GM19452 (cell line): ENCODE data around the gene NIPBL.
"Not testable (repeated sequence)": the region's sequence is repeated elsewhere in the genome, so short reads cannot be mapped to it uniquely, and the experiment has no call there.

ENCODE experiments used
- ATAC-seq: cut with Tn5 transposase; IDR thresholded peaks from one replicate; pipeline ENCODE4 v1.9.1; 2021; ENCODE audit not compliant: unreplicated experiment

The NIPBL gene

GRCh38 chr5:36900283-36900682 is 23.7 kb downstream of the NIPBL start:
- ATAC-seq, result no peak

DNA sequence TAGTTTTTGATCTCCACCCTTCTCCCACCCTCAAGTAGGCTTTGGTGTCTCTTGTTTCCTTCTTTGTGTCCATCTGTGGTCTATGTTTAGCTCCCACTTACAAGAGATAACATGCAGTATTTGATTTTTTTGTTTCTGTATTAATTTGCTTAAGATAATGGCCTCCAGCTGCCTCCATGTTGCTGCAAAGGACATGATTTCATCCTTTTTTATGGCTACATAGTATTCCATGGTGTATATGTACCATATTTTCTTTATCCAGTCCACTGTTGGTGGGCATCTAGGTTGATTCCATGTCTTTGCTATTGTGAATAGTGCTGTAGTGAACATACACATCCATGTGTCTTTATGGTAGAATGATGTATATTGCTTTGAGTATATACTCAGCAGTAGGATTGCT is 24.5 kb downstream of the NIPBL start:
- ATAC-seq, result not testable (repeated sequence)

- ATAC-seq, result no peak
Measured at GRCh38 chr5:36901856-36902255, 25.3 kb downstream of the NIPBL start.

DNA sequence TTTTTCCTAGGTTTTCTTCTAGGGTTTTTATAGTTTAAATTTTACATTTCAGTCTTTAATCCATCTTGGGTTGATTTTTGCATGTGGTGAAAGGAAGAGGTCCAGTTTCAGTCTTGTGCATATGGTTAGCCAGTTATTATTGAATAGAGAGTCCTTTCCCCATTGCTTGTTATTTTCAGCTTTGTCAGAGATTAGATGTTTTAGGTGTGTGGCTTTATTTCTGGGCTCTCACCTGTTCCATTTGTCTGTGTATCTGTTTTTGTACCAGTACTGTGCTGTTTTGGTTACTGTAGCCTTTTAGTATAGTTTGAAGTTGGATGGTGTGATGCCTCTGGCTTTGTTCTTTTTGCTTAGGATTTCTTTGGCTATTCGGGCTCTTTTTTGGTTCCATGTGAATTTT is 25.8 kb downstream of the NIPBL start:
- ATAC-seq, result no peak

GRCh38 chr5:36904677-36905076 is 28.1 kb downstream of the NIPBL start:
- no peak for ATAC-seq

DNA sequence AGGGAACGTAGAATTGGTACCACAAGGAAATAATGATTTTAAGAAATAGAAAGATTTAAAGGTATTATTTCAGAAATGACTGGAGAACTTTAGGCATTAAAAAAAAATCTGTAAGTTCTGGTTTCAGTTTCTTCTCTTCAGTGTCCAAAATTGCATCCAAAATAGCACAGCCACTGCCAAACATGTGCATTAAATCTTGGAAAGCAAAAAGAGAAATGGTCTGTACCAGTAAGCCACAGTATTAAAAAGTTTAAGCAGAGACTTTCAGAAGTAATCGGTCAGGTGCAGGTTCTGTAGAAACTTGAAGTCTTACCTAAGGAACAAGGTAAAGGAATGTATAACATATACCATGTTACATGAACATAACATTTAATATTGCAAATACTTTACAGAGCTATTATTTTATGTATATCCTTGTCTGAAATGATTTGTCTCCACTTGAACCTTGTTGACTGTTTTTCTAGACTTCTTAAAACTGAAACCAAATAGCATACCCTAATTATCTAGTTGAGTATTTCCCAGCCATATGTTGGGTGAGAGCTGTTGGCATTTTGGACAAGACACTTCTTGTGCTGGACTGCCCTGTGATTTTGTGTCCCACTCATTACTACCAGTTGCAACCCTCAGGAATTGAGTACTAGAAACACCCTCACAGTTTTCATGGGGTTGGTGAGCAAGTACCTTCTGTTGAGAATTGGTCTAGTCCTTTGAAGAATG is 32.1 kb downstream of the NIPBL start:
- ATAC-seq, result no peak

DNA sequence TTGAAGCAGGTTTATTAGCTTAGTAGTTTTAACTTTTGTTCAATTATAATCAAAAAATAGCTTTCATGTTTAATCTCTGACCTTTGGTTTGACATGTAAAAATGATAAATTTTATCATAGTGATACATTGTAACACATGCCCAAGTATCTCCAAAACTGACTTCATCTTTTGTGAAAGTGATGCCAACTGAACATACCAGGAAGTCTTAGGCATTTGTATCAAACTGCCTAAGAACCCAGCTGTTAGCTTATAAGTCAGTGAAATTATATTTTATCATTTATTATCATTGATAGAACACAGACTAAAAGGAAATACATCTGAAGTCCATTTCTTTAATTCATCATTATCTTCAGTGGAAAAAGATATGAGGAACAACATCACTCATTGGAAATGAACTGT is 39.1 kb downstream of the NIPBL start:
- ATAC-seq, result no peak

GRCh38 chr5:36916614-36917013 is 40.0 kb downstream of the NIPBL start:
- not testable (repeated sequence) for ATAC-seq

DNA sequence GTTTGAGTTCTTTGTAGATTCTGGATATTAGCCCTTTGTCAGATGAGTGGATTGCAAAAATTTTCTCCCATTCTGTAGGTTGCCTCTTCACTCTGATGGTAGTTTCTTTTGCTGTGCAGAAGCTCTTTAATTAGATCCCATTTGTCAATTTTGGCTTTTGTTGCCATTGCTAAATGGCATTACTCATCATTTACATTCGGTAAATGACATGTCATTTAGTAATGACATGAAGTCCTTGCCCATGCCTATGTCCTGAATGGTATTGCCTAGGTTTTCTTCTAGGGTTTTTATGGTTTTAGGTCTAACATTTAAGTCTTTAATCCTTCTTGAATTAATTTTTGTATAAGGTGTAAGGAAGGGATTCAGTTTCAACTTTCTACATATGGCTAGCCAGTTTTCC is 40.8 kb downstream of the NIPBL start:
- ATAC-seq, result not testable (repeated sequence)

- ATAC-seq, result no peak
Measured at GRCh38 chr5:36919238-36919637, 42.7 kb downstream of the NIPBL start.

- ATAC-seq, result no peak
Measured at GRCh38 chr5:36919650-36920049, 43.1 kb downstream of the NIPBL start.

DNA sequence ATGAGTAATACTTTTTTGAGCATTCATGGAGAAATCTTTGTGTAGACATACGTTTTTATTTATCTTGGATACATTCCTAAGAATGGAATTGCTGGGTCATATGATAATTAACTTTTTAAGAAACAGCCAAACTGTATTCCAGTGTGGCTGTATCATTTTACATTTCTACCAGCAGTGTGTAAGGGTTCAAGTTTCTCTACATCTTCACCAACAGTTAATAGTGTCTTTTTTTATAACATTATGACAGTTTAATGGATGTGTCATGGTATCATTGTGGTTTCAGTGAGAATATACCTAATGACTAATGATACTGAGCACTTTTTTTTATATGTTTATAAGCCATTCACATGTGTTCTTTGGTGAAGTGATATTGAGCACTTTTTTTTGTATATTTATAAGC is 52.4 kb downstream of the NIPBL start:
- ATAC-seq, result no peak

DNA sequence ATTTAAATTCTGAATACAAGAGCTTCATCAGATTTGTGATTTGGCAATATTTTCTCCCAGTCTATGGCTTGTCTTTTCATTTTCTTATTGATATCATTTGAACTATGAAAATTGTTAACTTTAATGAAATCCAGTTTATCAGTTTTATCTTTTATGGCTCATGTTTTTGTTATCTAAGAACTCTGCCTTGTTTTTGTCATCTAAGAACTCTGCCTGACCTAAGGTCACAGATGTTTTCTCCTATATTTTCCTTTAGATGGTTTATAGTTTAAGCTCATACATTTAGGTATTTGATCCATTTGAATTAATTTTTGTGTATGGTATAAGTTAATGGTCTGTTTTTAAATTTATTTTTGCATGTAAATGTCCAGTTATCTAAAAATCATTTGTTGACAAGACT is 52.9 kb downstream of the NIPBL start:
- ATAC-seq, result no peak

- no peak for ATAC-seq
Measured at GRCh38 chr5:36932056-36932455, 55.5 kb downstream of the NIPBL start.

DNA sequence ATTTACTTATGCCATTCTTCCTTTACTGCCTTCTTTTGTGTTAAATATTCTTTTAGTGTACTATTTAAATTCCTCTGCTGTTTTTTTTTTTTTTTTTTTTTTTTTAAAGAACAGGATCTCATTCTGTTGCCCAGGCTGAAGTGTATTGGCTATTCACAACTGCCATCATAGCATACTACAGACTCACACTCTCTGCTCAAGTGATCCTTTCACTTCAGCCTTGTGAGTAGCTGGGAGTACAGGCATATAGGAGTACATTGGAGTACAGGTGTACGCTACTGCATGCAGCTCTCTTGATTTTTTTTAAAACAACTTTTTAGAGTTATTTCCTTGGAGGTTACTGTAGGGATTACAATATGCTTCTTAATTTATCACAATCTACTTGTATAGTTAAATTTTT is 56.1 kb downstream of the NIPBL start:
- no peak for ATAC-seq

DNA sequence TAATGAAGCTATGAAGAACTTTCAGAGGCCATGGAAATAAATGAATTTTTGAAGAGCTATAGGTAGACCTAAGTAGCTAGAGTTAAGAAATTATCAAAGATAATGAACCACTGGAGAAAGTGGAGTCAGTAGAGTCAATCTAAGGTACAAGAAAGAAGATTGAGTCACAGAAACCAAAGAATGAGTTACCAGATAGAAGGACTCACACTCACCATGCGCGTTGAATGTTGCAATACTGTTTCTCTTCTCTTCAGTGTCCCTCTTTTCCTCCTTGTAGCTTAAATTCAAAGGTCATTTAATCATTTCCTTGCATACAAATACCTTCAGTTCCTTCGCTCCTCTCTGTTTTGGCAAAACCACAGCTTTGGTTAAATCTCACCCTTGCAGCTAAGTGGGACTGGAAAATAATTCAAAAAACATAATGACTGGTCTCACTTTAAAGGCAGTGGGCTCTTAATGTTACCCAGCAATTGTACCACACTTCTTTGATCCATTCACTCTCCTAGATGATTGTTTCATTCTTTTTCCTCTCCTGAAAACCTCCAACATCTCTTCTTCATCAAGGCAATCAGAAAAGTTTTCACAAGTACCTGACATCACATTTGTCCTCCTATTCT is 58.3 kb downstream of the NIPBL start:
- no peak for ATAC-seq

DNA sequence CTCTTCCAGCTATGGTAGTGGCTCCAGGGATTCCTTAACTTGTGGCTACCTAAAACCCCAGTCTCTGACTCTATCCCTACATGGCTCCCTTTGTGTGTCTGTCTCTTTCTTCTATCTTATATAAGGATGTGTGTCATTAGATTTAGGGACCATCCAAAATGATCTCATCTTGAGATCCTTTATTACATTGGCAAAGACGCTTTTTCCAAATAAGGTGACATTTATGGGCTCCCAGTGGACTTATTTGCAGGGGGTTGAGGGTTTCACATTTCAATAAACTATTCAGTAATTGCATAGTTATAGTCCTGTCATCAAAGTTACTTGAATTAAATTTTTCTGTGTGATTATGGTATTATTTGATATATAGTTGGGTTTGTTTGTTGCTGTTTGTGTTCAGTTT is 59.2 kb downstream of the NIPBL start:
- ATAC-seq, result no peak

DNA sequence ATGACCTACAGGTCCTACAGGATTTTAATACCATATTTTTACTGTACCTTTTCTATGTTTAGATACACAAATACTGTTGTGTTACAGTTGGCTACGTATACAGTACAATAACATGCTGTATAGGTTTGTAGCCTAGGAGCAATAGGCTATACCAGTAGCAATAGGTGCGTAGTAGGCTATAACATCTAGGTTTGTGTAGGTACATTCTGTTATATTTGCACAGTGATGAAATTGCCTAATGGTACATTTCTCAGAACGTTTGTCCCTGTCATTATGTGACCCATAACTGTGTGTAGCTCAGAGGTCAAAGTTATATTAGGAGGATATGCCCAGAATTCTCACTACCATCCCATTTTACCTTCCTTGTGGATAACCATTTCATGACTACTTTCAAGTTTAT is 59.7 kb downstream of the NIPBL start:
- no peak for ATAC-seq

DNA sequence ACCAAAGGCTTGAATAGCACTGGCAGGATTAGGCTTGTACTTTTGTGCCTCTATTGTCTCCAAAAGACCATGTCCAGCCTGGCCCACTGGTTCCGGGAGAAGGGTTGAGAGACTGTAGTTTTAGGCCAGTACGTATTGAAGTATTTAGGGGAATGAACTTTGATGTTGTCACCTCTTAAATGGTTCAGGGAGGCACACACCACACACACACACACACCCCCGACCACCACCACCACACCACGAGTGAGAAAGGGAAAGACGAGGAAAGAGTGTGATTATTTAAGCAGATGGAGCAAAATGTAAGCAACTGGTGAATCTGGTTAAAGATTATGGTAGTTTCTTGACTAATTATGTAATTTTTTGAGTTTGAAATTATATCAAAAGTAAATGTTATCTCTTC is 61.6 kb downstream of the NIPBL start:
- no peak for ATAC-seq

GRCh38 chr5:36939969-36940858 is 63.6 kb downstream of the NIPBL start:
- ATAC-seq, result no peak

- no peak for ATAC-seq
Measured at GRCh38 chr5:36943584-36943983, 67.0 kb downstream of the NIPBL start.

GRCh38 chr5:36944024-36944423 is 67.5 kb downstream of the NIPBL start:
- no peak for ATAC-seq
